ENCODE results near the gene NSFL1C. TPM values are rescaled to one million over a fixed set of nuclear protein-coding genes. Genes with fewer than 3 reads are reported as not detected.
"Not testable (repeated sequence)": the region's sequence is repeated elsewhere in the genome, so short reads cannot be mapped to it uniquely, and the experiment has no call there.

The NSFL1C gene
- total and polyA plus RNA-seq, 2 of the 4 experiments (the other 2 are of a cell fraction), result 33.0 to 40.3 TPM

GRCh38 chr20:1399678-1400366, 66.8 kb downstream of the NSFL1C start:
- H3K27me3 ChIP-seq (ENCODE audit: control insufficient read depth, insufficient read depth, low read length); H3K23ac ChIP-seq (ENCODE audit: low read depth, low read length); dilution Hi-C loops (cut with HindIII; ENCODE audit: low sequenced_read_pairs, unreplicated experiment); H3K36me3 ChIP-seq (ENCODE audit: control insufficient read depth, insufficient read depth, low read length); H3K14ac ChIP-seq (replicated peaks; ENCODE audit: low read depth, low read length); H3K9me3 ChIP-seq (ENCODE audit: control insufficient read depth, insufficient read depth, low read length); H4K5ac ChIP-seq (ENCODE audit: low read depth, low read length); H4K8ac ChIP-seq (ENCODE audit: low read depth in 2 of 2, low read length in 2 of 2); H3K56ac ChIP-seq (ENCODE audit: extremely low read depth, insufficient read depth, low read length); H3K4ac ChIP-seq (ENCODE audit: low read depth, low read length); H2AFZ ChIP-seq (replicated peaks; ENCODE audit: low read length, poor library complexity); H3K27ac ChIP-seq (ENCODE audit: insufficient read depth, low read length); H4K91ac ChIP-seq (ENCODE audit: insufficient read depth, low read depth, low read length); BruUV-seq (replicated peaks); H2BK120ac ChIP-seq (ENCODE audit: low read depth, low read length); H2AK9ac ChIP-seq (replicated peaks; ENCODE audit: low read depth, low read length, poor library complexity); H3K18ac ChIP-seq (ENCODE audit: low read depth, low read length); H2AK5ac ChIP-seq (ENCODE audit: low read depth, low read length); H3K9me1 ChIP-seq (ENCODE audit: insufficient read depth, low read length); in situ Hi-C loops (cut with MboI; ENCODE audit: low sequenced_read_pairs); POLR2A ChIA-PET (ENCODE audit: unreplicated experiment); H3K9ac ChIP-seq (ENCODE audit: low read depth, low read length); H3K4me3 ChIP-seq (ENCODE audit: insufficient read depth, low read depth, low read length); H3K4me1 ChIP-seq (ENCODE audit: control insufficient read depth, insufficient read depth, low read length); H2BK15ac ChIP-seq (ENCODE audit: low read depth, low read length); H4K20me1 ChIP-seq (ENCODE audit: insufficient read depth, low read length); H3K79me1 ChIP-seq (ENCODE audit: low read depth in 1 of 2, low read length in 2 of 2); H2BK20ac ChIP-seq (ENCODE audit: low read depth, low read length): not testable (repeated sequence)
- Histone ChIP-seq H3K4me2 (ENCODE audit: low read depth, low read length) (peak overlapping the region; percentile 41; the same call in 1 of the 2 replicates), H2BK5ac (ENCODE audit: low read depth, low read length, poor library complexity, severe bottlenecking) (peak overlapping the region; percentile 38)
- peak; percentile 85 for DNase-seq
- peak; percentile 34 for TF ChIP-seq RCOR1 (IDR thresholded peaks at IDR 0.05; ENCODE audit: insufficient replicate concordance, low read length)
- intact Hi-C loops (cut with micrococcal nuclease), result loop anchor here (5.0 to 10.0 kb wide), 2 partner anchors 32 to 185 kb away; no protein-coding TSS in a partner anchor
- WGBS, 2 experiments (ENCODE audit: extremely low coverage in 2 of 2, insufficient read length in 1 of 2), result 0% methylated on average over 2 of the region's 8 CpGs; no CpG with 5 or more reads in 1 of the 2 experiments
- ATAC-seq (ENCODE audit: low read depth), result peak; percentile 27; the same call in 1 of the 2 replicates
- CTCF ChIA-PET, result interaction anchor here (0.8 kb wide), 1 partner anchor 16 kb away, joined by 3 read pairs; no protein-coding TSS in a partner anchor

DNA sequence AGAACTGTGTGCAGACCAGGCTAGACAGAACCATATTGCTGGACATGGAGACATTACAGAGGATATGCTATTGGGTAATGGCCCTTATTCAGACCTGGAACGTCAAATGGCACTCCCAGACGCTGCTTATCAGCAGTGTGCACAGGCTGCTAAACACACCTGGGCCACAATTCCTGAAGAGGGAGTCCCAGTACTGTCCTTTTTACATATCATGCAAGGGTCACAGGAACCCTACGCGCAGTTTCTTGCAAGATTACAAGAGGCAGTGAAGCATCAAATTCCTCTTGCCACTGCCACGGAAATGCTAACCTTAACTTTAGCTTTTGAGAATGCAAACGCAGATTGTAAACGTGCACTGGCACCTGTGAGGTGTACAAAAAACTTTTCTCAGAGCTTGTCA, 68.5 kb downstream of the NSFL1C start:
- in situ Hi-C loops (cut with MboI; ENCODE audit: low sequenced_read_pairs); H3K36me3 ChIP-seq (ENCODE audit: control insufficient read depth, insufficient read depth, low read length); H3K9ac ChIP-seq (ENCODE audit: low read depth, low read length); H4K5ac ChIP-seq (ENCODE audit: low read depth, low read length); ATAC-seq (ENCODE audit: low read depth); H3K4me2 ChIP-seq (ENCODE audit: low read depth, low read length); H2AFZ ChIP-seq (replicated peaks; ENCODE audit: low read length, poor library complexity); H3K4ac ChIP-seq (ENCODE audit: low read depth, low read length); H4K20me1 ChIP-seq (ENCODE audit: insufficient read depth, low read length); H3K4me3 ChIP-seq (ENCODE audit: insufficient read depth, low read depth, low read length); H3K23ac ChIP-seq (ENCODE audit: low read depth, low read length); H2AK9ac ChIP-seq (replicated peaks; ENCODE audit: low read depth, low read length, poor library complexity); dilution Hi-C loops (cut with HindIII; ENCODE audit: low sequenced_read_pairs, unreplicated experiment); H2BK15ac ChIP-seq (ENCODE audit: low read depth, low read length); H3K14ac ChIP-seq (replicated peaks; ENCODE audit: low read depth, low read length); H3K27ac ChIP-seq (ENCODE audit: insufficient read depth, low read length); H4K8ac ChIP-seq (ENCODE audit: low read depth in 2 of 2, low read length in 2 of 2); BruUV-seq (replicated peaks); H3K9me3 ChIP-seq (ENCODE audit: control insufficient read depth, insufficient read depth, low read length); H3K56ac ChIP-seq (ENCODE audit: extremely low read depth, insufficient read depth, low read length); DNase-seq; H3K4me1 ChIP-seq (ENCODE audit: control insufficient read depth, insufficient read depth, low read length); H2BK5ac ChIP-seq (ENCODE audit: low read depth, low read length, poor library complexity, severe bottlenecking); H3K18ac ChIP-seq (ENCODE audit: low read depth, low read length); CTCF ChIA-PET; H2BK120ac ChIP-seq (ENCODE audit: low read depth, low read length); H4K91ac ChIP-seq (ENCODE audit: insufficient read depth, low read depth, low read length); H3K79me1 ChIP-seq (ENCODE audit: low read depth in 1 of 2, low read length in 2 of 2); H3K27me3 ChIP-seq (ENCODE audit: control insufficient read depth, insufficient read depth, low read length): not testable (repeated sequence)
- H2BK20ac ChIP-seq (ENCODE audit: low read depth, low read length), result peak overlapping the region; percentile 18; the same call in 1 of the 2 replicates
- H2AK5ac ChIP-seq (ENCODE audit: low read depth, low read length), result peak overlapping the region; percentile 8; the same call in 1 of the 2 replicates
- POLR2A ChIA-PET (ENCODE audit: unreplicated experiment), result interaction anchor here (0.6 kb wide), 1 partner anchor 52 kb away, joined by 4 read pairs; no protein-coding TSS in a partner anchor
- 86% methylated on average over 7 of the region's 7 CpGs; no CpG with 5 or more reads in 1 of the 2 experiments for WGBS, 2 experiments (ENCODE audit: extremely low coverage in 2 of 2, insufficient read length in 1 of 2)
- intact Hi-C loops (cut with micrococcal nuclease), result loop anchor here (5.0 to 10.0 kb wide), 2 partner anchors 34 to 183 kb away; no protein-coding TSS in a partner anchor
- peaks cover 12% of the 10 kb centered on the region for H3K9me1 ChIP-seq (ENCODE audit: insufficient read depth, low read length)
